Retina (tissue), 1 donor: Measurements from ENCODE around the gene TOX2.

Experiments used
- DNase-seq: peaks from one replicate; pipeline ENCODE4 v3.0.0-alpha.2; 2016

Gene TOX2

GRCh38 chr20:44023515-44024371, 109.1 kb downstream of the TOX2 start:
- no peak for DNase-seq

- no peak for DNase-seq
Measured at GRCh38 chr20:44024820-44025580, 110.3 kb downstream of the TOX2 start.

GRCh38 chr20:44025756-44026155, 111.1 kb downstream of the TOX2 start:
- no peak for DNase-seq

DNA sequence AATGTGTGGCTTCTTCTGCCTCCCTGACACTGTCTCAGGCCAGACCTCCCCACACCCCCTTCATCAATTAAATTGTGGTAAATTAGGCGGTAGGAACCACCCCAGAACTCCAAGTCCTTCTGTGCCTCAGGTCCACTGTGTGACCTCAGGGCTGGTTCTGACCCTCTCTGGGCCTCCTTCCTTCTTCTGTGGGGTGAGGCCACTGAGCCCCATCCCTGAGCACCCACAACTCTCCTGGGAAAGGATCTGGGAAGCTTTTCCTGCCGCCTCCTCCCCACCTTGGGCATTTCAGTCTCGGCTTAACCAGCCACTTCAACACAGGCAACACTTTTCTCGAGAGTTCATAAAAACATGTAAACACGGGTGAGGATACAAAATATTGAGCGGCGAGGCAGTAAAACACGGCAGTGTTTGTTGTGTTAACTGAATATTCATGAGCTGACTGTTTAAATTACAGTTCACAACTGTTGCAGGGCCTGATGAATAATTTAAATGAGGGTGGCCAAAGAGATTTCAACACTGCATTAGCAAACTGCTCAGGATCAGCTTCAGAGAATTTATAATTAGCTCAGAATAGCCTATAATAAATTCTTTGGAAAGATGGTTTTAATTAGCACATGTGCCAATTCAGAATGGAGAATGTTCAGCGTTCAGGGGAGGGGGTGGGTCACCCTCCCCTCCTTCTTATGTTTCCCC, 112.1 kb downstream of the TOX2 start:
- DNase-seq: no peak

GRCh38 chr20:44027343-44028002, 112.8 kb downstream of the TOX2 start:
- DNase-seq: no peak

GRCh38 chr20:44028003-44028730, 113.5 kb downstream of the TOX2 start:
- DNase-seq: no peak

GRCh38 chr20:44028868-44029847, 114.5 kb downstream of the TOX2 start:
- DNase-seq: no peak

- no peak for DNase-seq
Measured at GRCh38 chr20:44029848-44030230, 115.2 kb downstream of the TOX2 start.

- no peak for DNase-seq
Measured at GRCh38 chr20:44030394-44030793, 115.7 kb downstream of the TOX2 start.

GRCh38 chr20:44031001-44031574, 116.4 kb downstream of the TOX2 start:
- peak; percentile 38 for DNase-seq

- no peak for DNase-seq
Measured at GRCh38 chr20:44031781-44032582, 117.3 kb downstream of the TOX2 start.

DNA sequence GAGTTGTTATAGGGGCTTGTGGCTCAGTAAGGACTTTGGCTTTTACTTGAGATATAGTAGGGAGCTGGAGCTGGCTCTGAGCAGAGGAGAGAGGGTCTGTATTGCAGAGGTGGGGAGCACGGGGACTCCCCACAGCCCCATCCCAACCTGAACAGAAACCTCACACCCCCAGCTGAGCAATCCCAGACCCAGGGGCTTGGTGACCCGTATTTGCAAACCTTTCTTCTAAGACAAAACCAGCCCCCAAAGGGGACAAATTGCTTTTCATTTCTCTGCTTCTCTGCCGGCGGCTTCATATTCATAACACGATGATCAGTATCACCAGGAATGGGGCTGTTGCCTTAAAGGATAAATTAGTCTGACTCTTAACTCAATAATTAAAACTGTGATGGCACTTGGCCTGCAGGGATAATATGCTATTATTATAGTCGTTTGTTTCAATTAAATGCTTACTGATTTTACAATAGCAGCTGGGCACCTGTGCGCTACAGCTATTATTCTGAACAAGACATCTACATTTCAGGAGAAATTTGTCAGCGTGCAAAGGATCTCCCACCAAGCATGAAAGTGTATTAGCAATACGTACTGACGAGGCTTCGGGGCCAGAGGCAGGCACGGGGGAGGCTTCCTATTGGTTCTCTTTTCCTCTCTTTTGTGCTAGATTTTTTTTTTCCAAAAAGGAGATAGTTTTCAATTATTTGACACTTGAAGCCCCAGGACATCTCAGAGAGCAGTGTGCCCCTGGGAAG, 118.1 kb downstream of the TOX2 start:
- DNase-seq: peak; percentile 45

GRCh38 chr20:44033344-44033743, 118.7 kb downstream of the TOX2 start:
- no peak for DNase-seq

GRCh38 chr20:44033873-44034272, 119.2 kb downstream of the TOX2 start:
- DNase-seq: no peak

- no peak for DNase-seq
Measured at GRCh38 chr20:44034451-44034850, 119.8 kb downstream of the TOX2 start.

DNA sequence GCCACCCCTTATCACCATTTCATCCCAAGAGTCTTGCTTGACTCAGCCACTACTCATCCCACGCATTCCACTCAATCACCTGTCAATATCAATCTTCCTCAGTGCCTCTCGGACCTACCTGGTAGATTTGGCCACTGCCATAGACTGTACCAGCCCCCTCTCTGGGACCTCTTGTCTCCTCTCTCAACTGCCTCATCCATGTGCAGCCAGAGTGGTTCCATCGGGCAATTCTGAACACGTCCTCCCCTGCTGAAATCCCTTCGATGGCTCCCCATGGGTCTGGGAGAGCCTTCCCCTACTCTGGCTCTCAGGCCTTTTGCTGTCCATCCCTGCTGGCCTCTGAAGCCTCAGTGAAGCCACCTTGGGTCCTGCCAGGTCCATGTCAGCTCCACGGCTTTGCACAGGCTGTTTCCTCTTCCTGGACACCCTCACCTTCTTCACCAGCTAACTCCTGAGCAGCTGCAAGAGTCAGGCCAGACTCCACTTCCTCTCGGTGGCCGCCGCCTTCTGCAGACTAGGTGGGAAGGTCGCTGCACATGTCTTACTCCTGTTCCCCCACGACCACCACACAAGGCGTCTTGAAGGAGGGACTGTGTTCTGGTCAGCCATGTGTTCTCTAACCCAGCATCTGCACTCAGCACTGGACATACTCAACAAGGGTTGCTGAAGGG, 120.4 kb downstream of the TOX2 start:
- no peak for DNase-seq

DNA sequence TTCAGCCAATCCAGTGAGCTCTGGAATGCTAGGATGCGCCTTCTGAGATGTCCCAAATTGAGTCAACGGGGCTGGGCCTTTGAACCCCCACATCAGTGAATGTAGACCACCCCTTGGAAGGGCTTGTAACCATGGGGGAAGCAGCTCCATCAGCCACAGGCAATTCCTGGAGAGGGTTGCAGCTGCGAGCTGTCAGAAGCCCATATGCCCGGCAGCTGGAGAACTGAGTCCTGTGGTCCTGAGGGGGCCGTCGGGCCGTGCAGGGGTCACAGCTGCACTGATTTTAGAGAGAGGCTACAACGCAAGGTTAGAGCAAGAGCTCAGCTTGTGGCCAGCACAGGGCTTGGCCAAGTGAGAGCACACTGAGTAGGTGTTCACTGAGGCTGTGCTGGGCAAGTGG, 121.3 kb downstream of the TOX2 start:
- DNase-seq: no peak

DNA sequence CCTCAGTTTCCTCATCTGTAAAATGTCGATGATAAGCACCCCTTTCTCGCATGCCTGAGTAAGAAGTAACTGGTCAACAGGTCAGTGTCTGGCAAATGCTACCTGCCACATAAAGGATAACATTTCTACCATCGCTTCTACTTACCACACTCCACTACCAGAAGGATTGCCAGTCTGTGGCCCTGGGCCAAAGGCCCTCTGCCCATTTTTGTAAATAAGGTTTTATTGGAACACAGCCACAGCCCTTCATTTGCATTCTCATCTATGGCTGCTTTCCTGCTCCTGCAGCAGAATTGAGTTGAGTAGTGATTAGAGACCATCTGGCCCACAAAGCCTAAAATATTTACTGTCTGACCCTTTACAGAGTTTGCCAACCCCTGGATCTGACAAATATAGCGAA, 121.8 kb downstream of the TOX2 start:
- DNase-seq: no peak
